ENCODE results near the gene OR5V1.
"Not testable (repeated sequence)": the region's sequence is repeated elsewhere in the genome, so short reads cannot be mapped to it uniquely, and the experiment has no call there.

The OR5V1 gene

DNA sequence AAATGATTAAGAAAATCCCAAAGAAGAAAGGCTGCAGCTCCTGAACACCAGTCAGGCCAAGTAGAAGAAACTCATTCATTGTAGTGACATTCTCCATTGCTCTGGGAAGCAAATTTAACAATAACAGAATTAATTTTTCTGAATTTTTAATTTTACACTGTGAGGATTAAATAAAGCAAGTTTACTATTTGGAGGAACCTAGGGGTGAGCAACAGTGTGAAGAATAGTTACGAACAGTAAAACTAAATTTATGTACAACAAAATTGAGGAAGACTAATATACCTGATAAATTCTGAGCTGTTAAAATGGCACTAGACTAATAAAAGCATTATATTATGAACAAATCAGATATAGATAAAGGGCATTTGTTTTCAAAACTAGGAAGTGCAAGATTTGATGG, 6.5 kb upstream of the OR5V1 start, which contains the start of gene OR12D3:
OR12D3 (minus strand) TSS at position 101 of the 400 bp plus-strand sequence; CDS start at position 97, 4 bp downstream.
- FAIRE-seq (no peak), DNase-seq (ENCODE audit: insufficient read length, low spot score) (no peak)
- TF ChIP-seq, protein P1, sequence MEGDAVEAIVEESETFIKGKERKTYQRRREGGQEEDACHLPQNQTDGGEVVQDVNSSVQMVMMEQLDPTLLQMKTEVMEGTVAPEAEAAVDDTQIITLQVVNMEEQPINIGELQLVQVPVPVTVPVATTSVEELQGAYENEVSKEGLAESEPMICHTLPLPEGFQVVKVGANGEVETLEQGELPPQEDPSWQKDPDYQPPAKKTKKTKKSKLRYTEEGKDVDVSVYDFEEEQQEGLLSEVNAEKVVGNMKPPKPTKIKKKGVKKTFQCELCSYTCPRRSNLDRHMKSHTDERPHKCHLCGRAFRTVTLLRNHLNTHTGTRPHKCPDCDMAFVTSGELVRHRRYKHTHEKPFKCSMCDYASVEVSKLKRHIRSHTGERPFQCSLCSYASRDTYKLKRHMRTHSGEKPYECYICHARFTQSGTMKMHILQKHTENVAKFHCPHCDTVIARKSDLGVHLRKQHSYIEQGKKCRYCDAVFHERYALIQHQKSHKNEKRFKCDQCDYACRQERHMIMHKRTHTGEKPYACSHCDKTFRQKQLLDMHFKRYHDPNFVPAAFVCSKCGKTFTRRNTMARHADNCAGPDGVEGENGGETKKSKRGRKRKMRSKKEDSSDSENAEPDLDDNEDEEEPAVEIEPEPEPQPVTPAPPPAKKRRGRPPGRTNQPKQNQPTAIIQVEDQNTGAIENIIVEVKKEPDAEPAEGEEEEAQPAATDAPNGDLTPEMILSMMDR (IDR thresholded peaks at IDR 0.05; ENCODE audit: insufficient read depth, missing control alignments) = no peak

DNA sequence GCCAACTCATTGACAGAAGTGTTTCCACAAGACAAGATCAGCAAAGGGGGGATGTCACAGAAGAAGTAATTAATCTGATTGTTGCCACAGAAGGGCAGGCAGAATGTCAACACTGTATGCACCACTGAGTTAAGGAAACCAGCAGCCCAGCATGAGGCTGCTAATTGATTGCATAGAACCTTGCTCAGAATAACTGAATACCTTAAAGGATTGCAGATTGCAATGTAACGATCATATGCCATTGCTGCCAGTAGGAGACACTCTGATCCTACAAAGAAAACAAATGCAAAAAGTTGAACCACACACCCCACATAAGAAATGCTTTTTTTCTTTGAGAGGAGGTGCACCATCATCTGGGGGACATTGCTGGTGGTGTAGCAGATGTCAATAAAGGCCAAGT, 13.1 kb downstream of the OR5V1 start:
- DNase-seq (ENCODE audit: insufficient read length, low spot score) (no peak), FAIRE-seq (no peak)
- TF ChIP-seq, protein P1 (IDR thresholded peaks at IDR 0.05; ENCODE audit: insufficient read depth, missing control alignments) = no peak

DNA sequence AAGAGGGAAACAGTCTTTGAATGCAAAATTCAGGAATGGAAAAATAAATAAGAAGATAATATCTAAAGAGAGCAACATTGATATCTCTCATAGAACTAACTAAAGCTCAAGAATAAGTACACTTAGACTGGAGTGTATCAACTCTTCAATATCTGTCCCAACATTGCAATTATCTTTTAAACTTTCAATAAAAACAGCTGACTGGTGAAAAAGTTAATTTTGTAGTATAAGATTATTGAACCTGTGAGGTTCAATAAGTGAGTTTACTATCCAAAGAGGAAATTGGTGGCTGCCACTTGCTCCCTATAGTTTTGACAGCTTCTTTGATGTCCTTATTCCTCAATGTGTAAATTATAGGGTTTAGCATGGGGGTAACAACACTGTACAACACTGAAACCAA, 13.7 kb downstream of the OR5V1 start:
- FAIRE-seq = no peak
- DNase-seq (ENCODE audit: insufficient read length, low spot score) = no peak
- TF ChIP-seq, protein P1 (IDR thresholded peaks at IDR 0.05; ENCODE audit: insufficient read depth, missing control alignments) = no peak

DNA sequence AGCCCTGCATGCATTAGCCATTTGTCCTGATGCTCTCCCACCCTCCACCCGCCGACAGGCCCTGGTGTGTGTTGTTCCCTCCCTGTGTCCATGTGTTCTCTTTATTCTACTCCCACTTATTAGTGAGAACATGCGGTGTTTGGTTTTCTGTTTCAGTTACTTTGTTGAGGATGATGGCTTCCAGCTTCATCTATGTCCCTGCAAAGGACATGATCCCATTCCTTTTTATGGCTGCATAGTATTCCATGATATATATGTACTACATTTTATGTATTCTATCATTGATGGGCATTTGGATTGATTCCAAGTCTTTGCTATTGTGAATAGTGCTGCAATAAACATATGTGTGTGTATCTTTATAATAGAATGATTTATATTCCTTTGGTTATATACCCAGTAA, 19.3 kb downstream of the OR5V1 start:
- FAIRE-seq; DNase-seq (ENCODE audit: insufficient read length, low spot score): not testable (repeated sequence)

DNA sequence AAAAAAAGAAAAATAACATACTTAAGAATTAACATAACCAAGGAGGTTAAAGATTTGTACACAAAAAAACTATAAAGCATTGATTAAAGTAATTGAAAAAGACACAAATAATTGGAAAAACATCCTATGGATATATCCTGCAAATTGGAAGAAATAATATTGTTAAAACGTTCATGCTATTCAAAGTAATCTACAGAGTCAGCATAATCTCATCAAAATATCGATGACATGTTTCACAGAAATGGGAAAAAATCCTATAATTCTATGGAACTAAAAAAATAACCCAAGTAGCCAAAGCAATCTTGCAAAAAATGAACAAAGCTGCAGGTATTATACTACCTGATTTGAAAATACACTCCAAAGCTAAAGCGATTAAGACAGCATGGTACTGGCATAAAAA, 23.3 kb downstream of the OR5V1 start:
- TF ChIP-seq, protein P1 (IDR thresholded peaks at IDR 0.05; ENCODE audit: insufficient read depth, missing control alignments) = no peak
- FAIRE-seq = no peak
- no peak for DNase-seq (ENCODE audit: insufficient read length, low spot score)

DNA sequence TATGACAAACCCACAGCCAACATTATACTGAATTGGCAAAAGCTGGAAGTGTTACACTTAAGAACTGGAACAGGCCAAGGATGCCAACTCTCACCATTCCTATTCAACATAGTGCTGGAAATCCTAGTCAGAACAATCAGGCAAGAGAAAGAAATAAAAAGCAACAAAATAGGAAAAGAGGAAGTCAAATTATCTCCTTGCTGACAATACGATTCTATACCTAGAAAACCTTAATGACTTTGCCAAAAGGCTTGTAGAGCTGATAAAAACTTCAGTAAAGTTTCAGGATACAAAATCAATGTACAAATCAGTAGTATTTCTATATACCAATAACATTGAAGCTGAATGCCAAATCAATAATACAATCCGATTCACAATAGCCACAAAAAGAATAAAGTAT, 32.4 kb downstream of the OR5V1 start:
- FAIRE-seq (no peak), DNase-seq (ENCODE audit: insufficient read length, low spot score) (no peak)
- TF ChIP-seq, protein P1 (IDR thresholded peaks at IDR 0.05; ENCODE audit: insufficient read depth, missing control alignments) = no peak

DNA sequence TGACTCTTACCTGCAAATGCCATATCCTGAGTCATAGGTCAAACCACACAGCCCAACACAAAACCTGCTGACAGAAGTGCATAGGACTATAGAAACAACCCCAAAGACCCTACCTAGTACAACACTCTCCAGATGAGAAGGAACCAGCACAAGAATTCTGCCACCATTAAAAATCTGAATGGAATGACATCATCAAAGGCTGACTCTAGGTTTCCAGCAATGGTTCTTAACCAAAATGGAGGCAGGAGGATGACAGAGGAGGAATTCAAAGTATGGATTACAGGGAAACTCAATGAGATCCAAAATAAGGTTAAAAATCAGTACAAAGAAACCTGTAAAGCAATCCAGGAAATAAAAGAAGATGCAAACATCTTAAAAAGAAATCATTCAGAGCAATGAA, 36.0 kb downstream of the OR5V1 start:
- no peak for FAIRE-seq
- TF ChIP-seq, protein P1 (IDR thresholded peaks at IDR 0.05; ENCODE audit: insufficient read depth, missing control alignments) = no peak
- DNase-seq (ENCODE audit: insufficient read length, low spot score) = no peak

DNA sequence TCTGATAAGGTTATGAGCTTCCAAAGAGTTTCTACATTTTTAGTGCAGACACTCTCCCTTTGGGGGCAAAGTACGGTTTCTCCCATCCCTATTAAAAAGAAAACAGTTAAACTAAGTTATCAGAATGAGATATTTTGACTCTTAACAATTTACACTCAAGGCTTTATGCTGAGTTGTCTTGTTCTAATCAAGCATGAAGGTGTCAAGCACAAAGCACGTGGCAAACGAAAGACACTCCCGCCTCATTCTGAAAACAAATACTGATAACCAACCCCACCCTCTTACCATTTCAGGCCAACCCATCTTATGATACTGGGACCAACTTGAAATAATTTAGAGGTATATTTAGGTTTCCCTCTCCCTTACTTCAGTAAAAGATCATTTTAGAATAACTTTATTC, 42.9 kb downstream of the OR5V1 start:
- FAIRE-seq = no peak
- no peak for DNase-seq (ENCODE audit: insufficient read length, low spot score)
- TF ChIP-seq, protein P1 (IDR thresholded peaks at IDR 0.05; ENCODE audit: insufficient read depth, missing control alignments) = no peak

DNA sequence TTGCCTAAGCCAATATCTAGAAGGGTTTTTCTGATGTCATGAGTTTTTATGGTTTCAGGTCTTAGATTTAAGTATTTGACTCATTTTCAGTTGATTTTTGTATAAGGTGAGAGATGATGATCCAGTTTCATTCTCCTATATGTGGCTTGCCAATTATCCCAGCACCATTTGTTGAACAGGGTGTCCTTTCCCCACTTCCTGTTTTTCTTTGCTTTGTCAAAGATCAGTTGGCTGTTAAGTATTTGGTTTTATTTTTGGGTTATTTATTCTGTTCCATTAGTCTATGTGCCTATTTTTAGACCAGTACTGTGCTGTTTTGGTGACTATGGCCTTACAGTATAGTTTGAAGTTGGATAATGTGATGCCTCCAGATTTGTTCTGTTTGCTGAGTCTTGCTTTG, 45.3 kb downstream of the OR5V1 start:
- not testable (repeated sequence) for DNase-seq (ENCODE audit: insufficient read length, low spot score); FAIRE-seq
